ACC112 (cell line): ENCODE measurements around the gene ZCCHC7.
"Not testable (repeated sequence)": the region's sequence is repeated elsewhere in the genome, so short reads cannot be mapped to it uniquely, and the experiment has no call there.

ENCODE experiments used
- H2AFZ ChIP-seq: fragments of 200-600 bp; sonication (generic); one replicate; pipeline ENCODE4 v1.6.0; 2017; ENCODE audit warnings: antibody characterized with exemption, low read length; ENCODE audit not compliant: unreplicated experiment
- H3K27ac ChIP-seq: fragments of 200-600 bp; sonication (generic); 2 replicates; pipeline ENCODE4 v1.5.1; 2014; ENCODE audit warnings: low read depth, mild to moderate bottlenecking, antibody characterized with exemption, low read length, moderate library complexity
- H3K27me3 ChIP-seq: fragments of 200-600 bp; sonication (generic); 2 replicates; pipeline ENCODE4 v1.6.1; 2014; ENCODE audit warnings: mild to moderate bottlenecking, antibody characterized with exemption, low read length, moderate library complexity, mixed read lengths; ENCODE audit not compliant: insufficient read depth
- H3K36me3 ChIP-seq: fragments of 200-600 bp; sonication (generic); 2 replicates; pipeline ENCODE4 v1.6.1; 2016; ENCODE audit warnings: mild to moderate bottlenecking, antibody characterized with exemption, low read length, moderate library complexity, mixed read lengths; ENCODE audit not compliant: insufficient read depth
- H3K4me1 ChIP-seq: fragments of 200-600 bp; sonication (generic); one replicate; pipeline ENCODE4 v1.6.1; 2016; ENCODE audit warnings: low read length, mixed read lengths; ENCODE audit not compliant: insufficient read depth, unreplicated experiment, control insufficient read depth
- H3K4me3 ChIP-seq: fragments of 200-600 bp; sonication (generic); 2 replicates; pipeline ENCODE4 v1.5.1; 2014; ENCODE audit warnings: mild to moderate bottlenecking, low read depth, low read length
- H3K79me2 ChIP-seq: fragments of 200-600 bp; sonication (generic); one replicate; pipeline ENCODE4 v1.6.0; 2016; ENCODE audit warnings: low read length; ENCODE audit not compliant: control insufficient read depth, unreplicated experiment, insufficient read depth

Gene ZCCHC7

GRCh38 chr9:37120843-37121335 lies 515 bp downstream of the ZCCHC7 start:
- not testable (repeated sequence) for H3K36me3 ChIP-seq, H3K27me3 ChIP-seq, H3K4me1 ChIP-seq
- Histone ChIP-seq H3K79me2 (peaks cover 58% of the 10 kb centered on the region), H3K4me3 (peak overlapping the region; percentile 92), H2AFZ (peak overlapping the region; percentile 72), H3K27ac (peak overlapping the region; percentile 80)

GRCh38 chr9:37121881-37122280 lies 1.5 kb downstream of the ZCCHC7 start:
- H3K36me3 ChIP-seq = peaks cover 14% of the 10 kb centered on the region

GRCh38 chr9:37126214-37126788 lies 5.9 kb downstream of the ZCCHC7 start:
- Histone ChIP-seq H2AFZ (no peak overlapping the region), H3K79me2 (peaks cover 66% of the 10 kb centered on the region), H3K4me1 (peaks cover 8% of the 10 kb centered on the region), H3K27me3 (no peaks in the 10 kb centered on the region), H3K27ac (no peak overlapping the region), H3K4me3 (no peak overlapping the region), H3K36me3 (peaks cover 29% of the 10 kb centered on the region)

More at GRCh38 chr9:37121881-37122280, 1.5 kb downstream of the ZCCHC7 start:
- Histone ChIP-seq H3K4me3 (peak overlapping the region; percentile 92), H3K27ac (no peak overlapping the region), H3K27me3 (no peaks in the 10 kb centered on the region), H2AFZ (no peak overlapping the region), H3K79me2 (peaks cover 68% of the 10 kb centered on the region), H3K4me1 (peaks cover 8% of the 10 kb centered on the region)

- Histone ChIP-seq H3K4me1 (peaks cover 8% of the 10 kb centered on the region), H3K36me3 (peaks cover 29% of the 10 kb centered on the region), H3K79me2 (peaks cover 63% of the 10 kb centered on the region)
These were observed 6.6 kb downstream of the ZCCHC7 start for GRCh38 chr9:37127018-37127417.

GRCh38 chr9:37128051-37128450 lies 7.7 kb downstream of the ZCCHC7 start:
- H2AFZ ChIP-seq = no peak overlapping the region
- peaks cover 8% of the 10 kb centered on the region for H3K4me1 ChIP-seq
- peaks cover 59% of the 10 kb centered on the region for H3K79me2 ChIP-seq
- no peak overlapping the region for H3K4me3 ChIP-seq
- no peaks in the 10 kb centered on the region for H3K27me3 ChIP-seq
- no peak overlapping the region for H3K27ac ChIP-seq
- peaks cover 29% of the 10 kb centered on the region for H3K36me3 ChIP-seq

More at GRCh38 chr9:37127018-37127417, 6.6 kb downstream of the ZCCHC7 start:
- Histone ChIP-seq H3K27ac (no peak overlapping the region), H2AFZ (no peak overlapping the region), H3K27me3 (no peaks in the 10 kb centered on the region), H3K4me3 (no peak overlapping the region)

- peaks cover 11% of the 10 kb centered on the region; the same call in 1 of the 2 replicates for H3K36me3 ChIP-seq
- no peak overlapping the region for H3K27ac ChIP-seq
- H3K4me3 ChIP-seq = no peak overlapping the region
- H3K79me2 ChIP-seq = peaks cover 15% of the 10 kb centered on the region
- no peaks in the 10 kb centered on the region for H3K27me3 ChIP-seq
- H2AFZ ChIP-seq = no peak overlapping the region
- H3K4me1 ChIP-seq = no peaks in the 10 kb centered on the region
These were observed 13.8 kb downstream of the ZCCHC7 start for GRCh38 chr9:37134166-37134565.

- H3K36me3 ChIP-seq = peaks cover 5% of the 10 kb centered on the region; the same call in 1 of the 2 replicates
- H3K4me3 ChIP-seq = no peak overlapping the region
- H2AFZ ChIP-seq = no peak overlapping the region
- H3K27me3 ChIP-seq = no peaks in the 10 kb centered on the region
- peaks cover 19% of the 10 kb centered on the region for H3K79me2 ChIP-seq
- H3K4me1 ChIP-seq = peaks cover 12% of the 10 kb centered on the region
- no peak overlapping the region for H3K27ac ChIP-seq
These were observed 20.6 kb downstream of the ZCCHC7 start for GRCh38 chr9:37141015-37141414.

GRCh38 chr9:37144762-37145161 lies 24.4 kb downstream of the ZCCHC7 start:
- H3K4me1 ChIP-seq = peaks cover 14% of the 10 kb centered on the region
- H3K4me3 ChIP-seq = 0 out of 2 replicates have a peak overlapping the region, but pooled peaks have one; percentile 3
- H3K27ac ChIP-seq = no peak overlapping the region
- 0 out of 2 replicates have a peak, but pooled peaks cover 2% of the 10 kb centered on the region for H3K36me3 ChIP-seq
- no peaks in the 10 kb centered on the region for H3K27me3 ChIP-seq
- H2AFZ ChIP-seq = no peak overlapping the region
- peaks cover 10% of the 10 kb centered on the region for H3K79me2 ChIP-seq

GRCh38 chr9:37146410-37146809 lies 26.0 kb downstream of the ZCCHC7 start:
- Histone ChIP-seq H3K27ac (no peak overlapping the region), H3K4me3 (no peak overlapping the region; the same call in 1 of the 2 replicates), H3K4me1 (peaks cover 14% of the 10 kb centered on the region), H3K27me3 (no peaks in the 10 kb centered on the region), H3K36me3 (0 out of 2 replicates have a peak, but pooled peaks cover 5% of the 10 kb centered on the region), H3K79me2 (peaks cover 6% of the 10 kb centered on the region), H2AFZ (peak overlapping the region; percentile 2)

GRCh38 chr9:37148181-37148580 lies 27.8 kb downstream of the ZCCHC7 start:
- no peak overlapping the region for H3K27ac ChIP-seq
- H2AFZ ChIP-seq = no peak overlapping the region
- H3K36me3 ChIP-seq = 0 out of 2 replicates have a peak, but pooled peaks cover 5% of the 10 kb centered on the region
- H3K27me3 ChIP-seq = no peaks in the 10 kb centered on the region
- H3K79me2 ChIP-seq = peaks cover 6% of the 10 kb centered on the region
- H3K4me3 ChIP-seq = no peak overlapping the region
- H3K4me1 ChIP-seq = peaks cover 18% of the 10 kb centered on the region

- Histone ChIP-seq H3K27me3 (no peaks in the 10 kb centered on the region), H3K4me1 (peaks cover 14% of the 10 kb centered on the region), H3K4me3 (no peak overlapping the region), H3K27ac (no peak overlapping the region), H2AFZ (no peak overlapping the region), H3K79me2 (peaks cover 6% of the 10 kb centered on the region), H3K36me3 (peaks cover 10% of the 10 kb centered on the region; the same call in 1 of the 2 replicates)
These were observed 29.4 kb downstream of the ZCCHC7 start for GRCh38 chr9:37149666-37150308.
